ENCODE results near the gene KCNS1. TPM values are rescaled to one million over a fixed set of nuclear protein-coding genes. Genes with fewer than 3 reads are reported as not detected.
A peak's percentile ranks its signal among the peaks of the same experiment; 100 is the strongest.

KCNS1 gene
- polyA plus RNA-seq, 2 of the 4 experiments (the other 2 are of a cell fraction), result not detected

DNA sequence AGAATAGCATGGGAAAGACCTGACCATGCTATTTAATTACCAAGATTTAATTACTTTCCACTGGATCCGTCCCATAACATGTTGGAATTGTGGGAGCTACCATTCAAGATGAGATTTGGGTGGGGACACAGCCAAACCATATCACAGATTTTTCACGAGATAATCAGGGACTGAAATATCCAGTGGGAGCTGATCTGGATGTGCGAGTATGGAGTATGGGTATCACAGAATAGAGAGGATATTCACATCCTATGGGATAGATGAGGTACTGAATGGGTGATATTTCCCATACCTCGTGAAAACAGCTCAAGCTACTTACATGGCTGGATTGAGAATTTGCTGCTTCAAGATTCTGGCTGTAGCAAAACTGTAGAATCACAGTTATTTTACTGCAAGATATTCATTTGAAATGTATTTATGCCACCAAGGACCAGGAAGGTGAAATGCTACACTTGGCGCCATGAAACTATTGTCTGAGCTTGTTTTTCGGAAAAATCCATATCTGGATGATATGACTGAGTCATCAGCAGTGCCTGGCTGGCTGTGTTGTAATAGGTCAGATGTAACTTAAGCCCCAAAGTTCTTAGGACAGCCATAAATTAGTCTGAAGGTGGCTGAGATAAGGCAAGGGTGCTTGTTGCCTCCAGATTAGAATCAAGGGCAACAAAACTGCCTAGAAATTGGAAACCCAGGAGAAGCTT lies 29.8 kb downstream of the KCNS1 start:
- WGBS (ENCODE audit: missing lambda C conversion rate), result 94% methylated on average over 6 of the region's 6 CpGs
- FAIRE-seq (no peak), DNase-seq (ENCODE audit: low read depth in 1 of 2, low spot score in 1 of 2) (no peak), ATAC-seq (no peak)
- Histone ChIP-seq H3K4me1 (peaks cover 6% of the 10 kb centered on the region; the same call in 1 of the 3 replicates), H3K9me3 (no peaks in the 10 kb centered on the region), H3K27ac (no peak overlapping the region), H3K4me2 (peak overlapping the region; percentile 18; the same call in 1 of the 3 replicates), H3K4me3 (no peak overlapping the region)
- ChIA-PET POLR2A (no interaction called here), CTCF (interaction anchor here (0.8 to 3.5 kb wide), 10 partner anchors 8 to 220 kb away, joined by 3 to 20 read pairs (median 4); no protein-coding TSS in a partner anchor)
- no peak for TF ChIP-seq NFE2L2 (conservative IDR thresholded peaks at IDR 0.05; ENCODE audit: low read length)
- no peak for TF ChIP-seq MAFK (IDR thresholded peaks at IDR 0.05; ENCODE audit: partially characterized antibody)
- no peak for TF ChIP-seq CHD2 (IDR thresholded peaks at IDR 0.05; ENCODE audit: low read length, partially characterized antibody)
- TF ChIP-seq, protein P1, sequence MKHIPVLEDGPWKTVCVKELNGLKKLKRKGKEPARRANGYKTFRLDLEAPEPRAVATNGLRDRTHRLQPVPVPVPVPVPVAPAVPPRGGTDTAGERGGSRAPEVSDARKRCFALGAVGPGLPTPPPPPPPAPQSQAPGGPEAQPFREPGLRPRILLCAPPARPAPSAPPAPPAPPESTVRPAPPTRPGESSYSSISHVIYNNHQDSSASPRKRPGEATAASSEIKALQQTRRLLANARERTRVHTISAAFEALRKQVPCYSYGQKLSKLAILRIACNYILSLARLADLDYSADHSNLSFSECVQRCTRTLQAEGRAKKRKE (CRISPR knock-in tag; IDR thresholded peaks at IDR 0.05; ENCODE audit: low read depth), result no peak
- TF ChIP-seq MAZ (IDR thresholded peaks at IDR 0.05; ENCODE audit: borderline replicate concordance, low read depth, low read length), result no peak
- no peak for TF ChIP-seq RCOR1 (IDR thresholded peaks at IDR 0.05; ENCODE audit: low read depth, low read length)
- no peak for TF ChIP-seq HOXA7 (CRISPR knock-in tag; IDR thresholded peaks at IDR 0.05)
- TF ChIP-seq CHD4 (IDR thresholded peaks at IDR 0.05; ENCODE audit: borderline replicate concordance), result no peak
- TF ChIP-seq ZSCAN20 (CRISPR knock-in tag; IDR thresholded peaks at IDR 0.05), result no peak
- TF ChIP-seq HOXB13 (CRISPR knock-in tag; IDR thresholded peaks at IDR 0.05; ENCODE audit: low read depth), result no peak
- no peak for TF ChIP-seq POLR2A (IDR thresholded peaks at IDR 0.05; ENCODE audit: low read length)
- TF ChIP-seq KDM5A (IDR thresholded peaks at IDR 0.05), result no peak
- no peak for TF ChIP-seq KDM1A (IDR thresholded peaks at IDR 0.05; ENCODE audit: low read depth)
- no peak for TF ChIP-seq TP53 (CRISPR knock-in tag; IDR thresholded peaks at IDR 0.05)
- TF ChIP-seq ZNF302 (CRISPR knock-in tag; IDR thresholded peaks at IDR 0.05), result no peak
- no peak for TF ChIP-seq HOXB5 (CRISPR knock-in tag; IDR thresholded peaks at IDR 0.05)
- TF ChIP-seq ESRRA (IDR thresholded peaks at IDR 0.05; ENCODE audit: borderline replicate concordance, low read length), result no peak

DNA sequence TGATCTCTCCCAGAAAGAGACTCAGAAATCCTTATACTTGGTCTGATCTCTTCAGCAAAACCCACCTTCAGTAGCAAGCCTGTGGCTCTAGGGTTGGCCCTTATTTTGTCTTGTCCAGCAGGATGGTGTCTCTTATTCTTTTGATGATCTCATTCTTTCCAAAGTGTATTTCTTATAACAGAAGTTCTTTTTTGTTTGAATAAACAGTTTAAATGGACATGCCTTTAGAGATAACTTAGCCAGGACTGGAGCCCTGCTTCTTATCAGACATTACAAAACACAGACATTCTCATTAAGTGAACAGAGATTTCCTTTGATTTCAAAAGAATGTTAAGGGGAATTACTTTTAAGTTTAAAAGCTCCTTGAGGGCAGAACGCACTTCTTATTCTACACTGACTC lies 31.7 kb downstream of the KCNS1 start:
- ChIA-PET CTCF (interaction anchor here (1.1 to 3.0 kb wide), 2 partner anchors 25 to 26 kb away, joined by 4 to 15 read pairs; no protein-coding TSS in a partner anchor), POLR2A (no interaction called here)
- Histone ChIP-seq H3K9me3 (no peaks in the 10 kb centered on the region), H3K27ac (no peak overlapping the region), H3K4me1 (peaks cover 6% of the 10 kb centered on the region; the same call in 1 of the 3 replicates), H3K4me2 (no peak overlapping the region), H3K4me3 (no peak overlapping the region)
- ATAC-seq (no peak), FAIRE-seq (no peak), DNase-seq (ENCODE audit: low read depth in 1 of 2, low spot score in 1 of 2) (no peak)
- TF ChIP-seq KDM1A (IDR thresholded peaks at IDR 0.05; ENCODE audit: low read depth), result no peak
- no peak for TF ChIP-seq SREBF2 (IDR thresholded peaks at IDR 0.05)
- no peak for TF ChIP-seq CHD2 (IDR thresholded peaks at IDR 0.05; ENCODE audit: low read length, partially characterized antibody)
- no peak for TF ChIP-seq NFE2L2 (conservative IDR thresholded peaks at IDR 0.05; ENCODE audit: low read length)
- TF ChIP-seq BCL3 (IDR thresholded peaks at IDR 0.05), result no peak
- no peak for TF ChIP-seq MYC (IDR thresholded peaks at IDR 0.05; ENCODE audit: borderline replicate concordance, low read length)
- WGBS (ENCODE audit: missing lambda C conversion rate), result 89% methylated on average over 1 of the region's 1 CpG

DNA sequence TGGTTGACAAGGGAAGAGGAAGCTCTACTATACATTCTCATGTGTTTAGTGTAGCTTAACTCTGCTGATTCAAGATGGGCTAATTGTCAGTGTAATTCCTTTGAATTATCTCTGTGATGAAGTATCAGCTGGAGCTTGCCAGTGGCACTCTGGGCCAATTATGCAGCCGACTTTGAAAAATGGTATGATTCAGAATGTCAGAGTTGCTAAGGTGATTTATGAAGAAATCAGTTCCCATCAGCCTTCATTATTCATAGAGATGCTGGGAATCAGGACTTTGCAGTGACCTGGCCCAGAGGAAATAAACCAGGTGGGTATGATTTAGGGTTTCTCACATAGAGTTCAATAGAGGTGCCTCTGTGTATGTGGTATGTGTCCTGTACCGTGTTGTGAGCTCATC lies 33.4 kb downstream of the KCNS1 start:
- DNase-seq (ENCODE audit: low read depth in 1 of 2, low spot score in 1 of 2) (no peak), FAIRE-seq (no peak)

More for the DNA sequence above, 33.4 kb downstream of the KCNS1 start:
- WGBS (ENCODE audit: missing lambda C conversion rate), result 83% methylated on average over 2 of the region's 2 CpGs
- no peak for TF ChIP-seq HOXB13 (CRISPR knock-in tag; IDR thresholded peaks at IDR 0.05; ENCODE audit: low read depth)
- no peak overlapping the region for H3K27ac ChIP-seq
- ChIA-PET CTCF (interaction anchor here (1.0 to 2.0 kb wide), 5 partner anchors 24 to 704 kb away, joined by 3 to 9 read pairs (median 3); no protein-coding TSS in a partner anchor), POLR2A (no interaction called here)
- no peak for ATAC-seq
- peaks cover 6% of the 10 kb centered on the region; the same call in 1 of the 3 replicates for H3K4me1 ChIP-seq
- H3K4me2 ChIP-seq, result no peak overlapping the region
- no peaks in the 10 kb centered on the region for H3K9me3 ChIP-seq
- no peak overlapping the region for H3K4me3 ChIP-seq

Data from A549 (cell line).